Mesenchymal stem cell (in vitro differentiated cells and primary cell): Measurements from ENCODE around the gene GSK3B.
A peak's percentile ranks its signal among the peaks of the same experiment; 100 is the strongest.

ENCODE experiments used
- DNase-seq: peaks from one replicate; pipeline ENCODE4 v3.0.0-alpha.2; 2013
- H2AFZ ChIP-seq: one replicate; pipeline ENCODE4 v1.6.1; 2013; ENCODE audit warnings: low read depth, mild to moderate bottlenecking, control low read depth, inconsistent platforms, low read length, moderate library complexity
- H2AK5ac ChIP-seq: 2 replicates; pipeline ENCODE4 v1.6.1; 2013; ENCODE audit warnings: low read length, moderate library complexity, mild to moderate bottlenecking, inconsistent platforms; ENCODE audit not compliant: severe bottlenecking
- H2BK120ac ChIP-seq: one replicate; pipeline ENCODE4 v1.6.1; 2013; ENCODE audit warnings: low read depth, mild to moderate bottlenecking, inconsistent platforms, low read length, moderate library complexity
- H2BK12ac ChIP-seq, 2 experiments: one replicate each; pipeline ENCODE4 v1.6.1; 2013; ENCODE audit warnings: inconsistent platforms in 2 of 2, low read length in 2 of 2, mild to moderate bottlenecking in 2 of 2, moderate library complexity in 2 of 2, control low read depth in 1 of 2
- H2BK15ac ChIP-seq: one replicate; pipeline ENCODE4 v1.6.1; 2013; ENCODE audit warnings: mild to moderate bottlenecking, low read depth, inconsistent platforms; ENCODE audit not compliant: poor library complexity, severe bottlenecking
- H2BK5ac ChIP-seq: 2 replicates; pipeline ENCODE4 v1.6.1; 2013; ENCODE audit warnings: low read depth, mild to moderate bottlenecking, low read length, control low read depth, inconsistent platforms; ENCODE audit not compliant: poor library complexity, severe bottlenecking
- H3K14ac ChIP-seq, 2 experiments: one replicate each; pipeline ENCODE4 v1.6.1; 2013; ENCODE audit warnings: inconsistent platforms in 2 of 2, low read length in 2 of 2, control low read depth in 1 of 2, mild to moderate bottlenecking in 1 of 2, moderate library complexity in 1 of 2
- H3K18ac ChIP-seq, 2 experiments: one replicate each; pipeline ENCODE4 v1.6.1; 2013; ENCODE audit warnings: inconsistent platforms in 2 of 2, low read length in 2 of 2, control low read depth in 1 of 2, low read depth in 1 of 2, mild to moderate bottlenecking in 1 of 2
- H3K23ac ChIP-seq, 2 experiments: one replicate each; pipeline ENCODE4 v1.6.1; 2013; ENCODE audit warnings: inconsistent platforms in 2 of 2, low read length in 2 of 2, mild to moderate bottlenecking in 2 of 2, moderate library complexity in 2 of 2, control low read depth in 1 of 2
- H3K27ac ChIP-seq: 2 replicates; pipeline ENCODE4 v1.5.1; 2013; ENCODE audit warnings: mild to moderate bottlenecking, moderate library complexity, low read length, control low read depth, inconsistent platforms; ENCODE audit not compliant: poor library complexity, severe bottlenecking
- H3K27me3 ChIP-seq, 2 experiments: 2 replicates each; pipeline versions ENCODE4 v1.6.1 to v1.7.0; 2013; ENCODE audit warnings: low read length in 2 of 2, mild to moderate bottlenecking in 2 of 2, moderate library complexity in 2 of 2, control low read depth in 1 of 2, inconsistent platforms in 1 of 2; ENCODE audit not compliant: control insufficient read depth in 1 of 2, insufficient read depth in 1 of 2
- H3K36me3 ChIP-seq, 2 experiments: 2 replicates each; pipeline versions ENCODE4 v1.6.1 to v1.7.0; 2013; ENCODE audit warnings: low read length in 2 of 2, control low read depth in 1 of 2, inconsistent platforms in 1 of 2, low read depth in 1 of 2, mild to moderate bottlenecking in 1 of 2; ENCODE audit not compliant: insufficient read depth in 2 of 2, control insufficient read depth in 1 of 2
- H3K4ac ChIP-seq, 2 experiments: one replicate each; pipeline ENCODE4 v1.6.1; 2013; ENCODE audit warnings: inconsistent platforms in 2 of 2, low read length in 2 of 2, mild to moderate bottlenecking in 2 of 2, moderate library complexity in 2 of 2, control low read depth in 1 of 2, low read depth in 1 of 2
- H3K4me1 ChIP-seq: 2 replicates; pipeline ENCODE4 v1.6.1; 2013; ENCODE audit warnings: low read depth, low read length, control low read depth; ENCODE audit not compliant: control insufficient read depth, insufficient read depth
- H3K4me2 ChIP-seq: 2 replicates; pipeline ENCODE4 v1.6.1; 2013; ENCODE audit warnings: low read length, mild to moderate bottlenecking, inconsistent platforms; ENCODE audit not compliant: poor library complexity, severe bottlenecking
- H3K4me3 ChIP-seq, 2 experiments: 2 replicates each; pipeline versions ENCODE4 v1.5.1 to v1.7.0; 2013; ENCODE audit warnings: low read length in 2 of 2, mild to moderate bottlenecking in 2 of 2, control low read depth in 1 of 2, low read depth in 1 of 2; ENCODE audit not compliant: insufficient read depth in 1 of 2
- H3K79me1 ChIP-seq: replicated peaks from 2 replicates; pipeline ENCODE4 v1.6.1; 2013; ENCODE audit warnings: mild to moderate bottlenecking, control low read depth, low read length, inconsistent platforms; ENCODE audit not compliant: poor library complexity, severe bottlenecking
- H3K9ac ChIP-seq: 2 replicates; pipeline ENCODE4 v1.7.0; 2013; ENCODE audit warnings: mild to moderate bottlenecking, low read length, moderate library complexity
- H3K9me3 ChIP-seq: 2 replicates; pipeline ENCODE4 v1.7.0; 2013; ENCODE audit warnings: mild to moderate bottlenecking, low read length; ENCODE audit not compliant: control insufficient read depth
- H4K8ac ChIP-seq: one replicate; pipeline ENCODE4 v1.6.1; 2013; ENCODE audit warnings: inconsistent platforms, mild to moderate bottlenecking, low read length, moderate library complexity
- H4K91ac ChIP-seq: one replicate; pipeline ENCODE4 v1.6.1; 2013; ENCODE audit warnings: mild to moderate bottlenecking, low read length, inconsistent platforms
- WGBS: methylation state at CpG from one replicate; pipeline ENCODE4 v1.1.7; 2013; ENCODE audit warnings: mixed read lengths; 5-methylcytosine and 5-hydroxymethylcytosine counted together

The GSK3B gene

GRCh38 chr3:119930286-119930685 is 164.0 kb downstream of the GSK3B start:
- Histone ChIP-seq H2BK12ac (no peak overlapping the region), H4K8ac (no peak overlapping the region), H2BK15ac (no peak overlapping the region), H3K4me3 (no peak overlapping the region), H2BK120ac (no peak overlapping the region), H3K9ac (no peak overlapping the region), H3K14ac (no peak overlapping the region), H3K9me3 (no peaks in the 10 kb centered on the region), H3K4me2 (no peak overlapping the region), H3K27me3 (no peaks in the 10 kb centered on the region), H3K36me3 (no peaks in the 10 kb centered on the region), H3K79me1 (peaks cover 12% of the 10 kb centered on the region), H2AK5ac (no peak overlapping the region), H3K18ac (no peak overlapping the region), H3K27ac (no peak overlapping the region), H2AFZ (no peak overlapping the region), H3K4ac (no peak overlapping the region), H4K91ac (no peak overlapping the region), H3K23ac (no peak overlapping the region), H2BK5ac (no peak overlapping the region), H3K4me1 (peaks cover 3% of the 10 kb centered on the region)
- DNase-seq, result no peak
- WGBS, result no CpG with 5 or more reads among the region's 1 CpG

DNA sequence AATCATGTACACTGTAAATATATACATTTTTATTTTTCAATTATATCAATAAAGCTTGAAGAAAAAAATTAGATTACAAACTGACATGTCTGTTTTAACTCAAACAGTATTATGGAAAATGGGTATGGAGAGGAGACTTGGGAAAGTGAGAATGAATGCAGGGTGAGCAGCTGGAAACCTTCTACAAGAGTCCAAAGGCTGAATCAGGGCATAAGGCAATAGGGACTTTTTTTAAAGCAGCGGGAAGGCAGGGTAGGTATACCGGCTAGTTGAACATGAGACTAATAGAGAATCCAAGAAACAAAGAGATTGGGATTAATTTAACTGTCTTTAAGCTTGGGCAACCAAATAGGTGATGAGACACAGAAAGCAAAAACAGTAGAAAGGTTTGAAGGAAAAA is 167.1 kb downstream of the GSK3B start:
- Histone ChIP-seq H3K27ac (no peak overlapping the region), H3K9me3 (no peaks in the 10 kb centered on the region), H3K23ac (no peak overlapping the region), H2BK12ac (no peak overlapping the region), H3K4me1 (peaks cover 3% of the 10 kb centered on the region), H3K36me3 (no peaks in the 10 kb centered on the region), H3K79me1 (peaks cover 7% of the 10 kb centered on the region), H2AFZ (no peak overlapping the region), H3K27me3 (no peaks in the 10 kb centered on the region), H2BK120ac (no peak overlapping the region), H3K4me2 (no peak overlapping the region), H3K4me3 (no peak overlapping the region), H4K91ac (no peak overlapping the region), H2BK15ac (no peak overlapping the region), H2AK5ac (no peak overlapping the region), H3K4ac (no peak overlapping the region), H3K9ac (no peak overlapping the region), H3K18ac (no peak overlapping the region), H4K8ac (no peak overlapping the region), H2BK5ac (no peak overlapping the region), H3K14ac (no peak overlapping the region)
- 99% methylated on average over 2 of the region's 2 CpGs for WGBS
- no peak for DNase-seq

GRCh38 chr3:119924111-119925094 is 169.8 kb downstream of the GSK3B start:
- H3K18ac ChIP-seq, result no peak overlapping the region
- no peak overlapping the region for H2AK5ac ChIP-seq
- WGBS, result 94% methylated on average over 6 of the region's 7 CpGs

GRCh38 chr3:119918992-119919933 is 175.0 kb downstream of the GSK3B start:
- WGBS, result 100% methylated on average over 3 of the region's 6 CpGs
- H3K27me3 ChIP-seq, result no peaks in the 10 kb centered on the region
- peaks cover 5% of the 10 kb centered on the region for H3K9me3 ChIP-seq

More at GRCh38 chr3:119924111-119925094, 169.8 kb downstream of the GSK3B start:
- Histone ChIP-seq H3K79me1 (peaks cover 12% of the 10 kb centered on the region), H3K4ac (no peak overlapping the region), H2BK12ac (no peak overlapping the region), H4K8ac (no peak overlapping the region), H3K4me3 (no peak overlapping the region), H3K4me1 (peaks cover 3% of the 10 kb centered on the region), H2BK120ac (no peak overlapping the region), H3K4me2 (no peak overlapping the region), H4K91ac (no peak overlapping the region), H2BK5ac (no peak overlapping the region), H3K9me3 (peaks cover 5% of the 10 kb centered on the region), H3K9ac (no peak overlapping the region), H2BK15ac (no peak overlapping the region), H3K27me3 (no peaks in the 10 kb centered on the region), H3K27ac (no peak overlapping the region), H3K36me3 (peaks cover 7 to 18% of the 10 kb centered on the region in 2 experiments), H3K14ac (no peak overlapping the region), H2AFZ (no peak overlapping the region), H3K23ac (no peak overlapping the region)
- DNase-seq, result no peak

More at GRCh38 chr3:119918992-119919933, 175.0 kb downstream of the GSK3B start:
- Histone ChIP-seq H3K14ac (no peak overlapping the region), H2BK5ac (no peak overlapping the region), H4K91ac (no peak overlapping the region), H2AK5ac (no peak overlapping the region), H3K4ac (no peak overlapping the region), H3K18ac (no peak overlapping the region), H3K23ac (no peak overlapping the region), H3K4me3 (no peak overlapping the region), H2BK12ac (no peak overlapping the region), H3K4me2 (no peak overlapping the region), H3K79me1 (peaks cover 8% of the 10 kb centered on the region), H3K27ac (no peak overlapping the region), H4K8ac (no peak overlapping the region), H3K9ac (no peak overlapping the region), H3K36me3 (peaks cover 7 to 37% of the 10 kb centered on the region in 2 experiments), H2BK120ac (no peak overlapping the region), H3K4me1 (peaks cover 1% of the 10 kb centered on the region), H2BK15ac (no peak overlapping the region), H2AFZ (no peak overlapping the region)
- peak; percentile 13 for DNase-seq
